Activated B cell treated with CpG ODN at 0.5 μM for 24 hours (primary cell): ENCODE results near the gene NPAS2. TPM values are rescaled to one million over a fixed set of nuclear protein-coding genes. Genes with fewer than 3 reads are reported as not detected.

Experiments used
- ATAC-seq: fragments of 200-7000 bp; cut with Tn5 transposase; one replicate; pipeline ENCODE4 v1.10.0; 2021; ENCODE audit warnings: low read depth, mild to moderate bottlenecking, moderate library complexity
- CTCF ChIA-PET: fragments of 350-600 bp; sonication (Branson Sonifier 250); formaldehyde crosslinking; loops from one replicate; lab custom pipeline; 2021; ENCODE audit warnings: antibody characterized with exemption; lab: Charles Lee
- POLR2A ChIA-PET: fragments of 350-600 bp; sonication (Branson Sonifier 250); formaldehyde crosslinking; loops from one replicate; lab custom pipeline; 2021; ENCODE audit warnings: antibody characterized with exemption; lab: Charles Lee
- DNase-seq: peaks from one replicate; pipeline ENCODE4 v3.0.0; 2022
- H3K27ac Mint-ChIP-seq: one replicate; pipeline ENCODE4 v1.8.0; 2020; ENCODE audit warnings: mixed read lengths
- H3K27me3 Mint-ChIP-seq: one replicate; pipeline ENCODE4 v1.8.0; 2021; ENCODE audit warnings: mixed read lengths
- H3K36me3 Mint-ChIP-seq: one replicate; pipeline ENCODE4 v1.8.0; 2021; ENCODE audit warnings: low read depth, mixed read lengths
- H3K4me1 Mint-ChIP-seq: one replicate; pipeline ENCODE4 v1.8.0; 2021; ENCODE audit warnings: mixed read lengths
- H3K4me3 Mint-ChIP-seq: one replicate; pipeline ENCODE4 v1.8.0; 2020; ENCODE audit warnings: mild to moderate bottlenecking, mixed read lengths
- H3K9me3 Mint-ChIP-seq: one replicate; pipeline ENCODE4 v1.8.0; 2020; ENCODE audit warnings: mixed read lengths
- CTCF ChIP-seq: fragments of 200-600 bp; IDR thresholded peaks from one replicate; pipeline ENCODE4 v1.8.0; 2022; ENCODE audit warnings: antibody characterized with exemption, mild to moderate bottlenecking
- intact Hi-C: fragments of 100-400 bp; cut with micrococcal nuclease; formaldehyde crosslinking; loops from one replicate; pipeline ENCODE4 v1.15.1; 2024
- total RNA-seq: library from RNA; stranded (reverse); gene quantifications from 2 replicates; pipeline ENCODE4 v1.2.3, GENCODE V29; 2022

NPAS2 gene
- total RNA-seq, 1 donor from 2014 or later: not detected

DNA sequence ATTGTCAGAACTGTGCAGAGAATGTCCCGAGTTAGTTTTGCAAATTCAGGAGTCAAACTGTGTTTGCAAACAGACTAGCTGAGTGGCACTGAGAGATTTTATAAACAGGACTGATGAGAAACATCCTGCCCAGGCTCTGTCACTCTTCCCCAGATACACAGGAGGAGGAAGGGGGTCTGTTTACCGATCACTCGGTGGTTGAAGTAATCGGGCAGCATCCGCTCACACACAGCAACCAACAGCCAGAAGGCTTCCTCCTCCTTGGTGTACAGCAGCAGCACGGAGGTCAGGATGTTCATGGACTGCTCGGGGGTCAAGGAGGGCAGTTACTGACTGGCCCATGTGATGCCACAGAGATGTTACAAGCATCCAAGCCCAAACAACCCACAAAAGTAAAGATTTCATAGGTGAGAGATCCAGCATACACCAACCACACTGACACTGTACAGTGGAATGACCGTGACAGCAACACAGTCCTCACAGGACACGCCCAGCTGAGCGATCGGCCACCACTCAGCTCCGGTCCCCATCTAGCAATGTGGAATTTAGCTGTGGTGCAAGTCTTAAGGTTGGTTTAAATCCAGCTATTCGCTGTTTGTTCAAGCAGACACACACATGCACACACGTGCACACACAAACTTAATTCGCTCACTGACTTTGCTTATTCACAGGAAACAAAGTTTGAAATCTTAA is 212.3 kb downstream of the NPAS2 start:
- ATAC-seq (no peak), DNase-seq (no peak)
- no peaks in the 10 kb centered on the region for H3K9me3 Mint-ChIP-seq
- ChIA-PET POLR2A (no interaction called here), CTCF (interaction anchor here (0.7 to 2.1 kb wide), 4 partner anchors 20 to 186 kb away, joined by 3 to 6 read pairs (median 4); no protein-coding TSS in a partner anchor)
- H3K27me3 Mint-ChIP-seq: peaks cover 4% of the 10 kb centered on the region
- no peak overlapping the region for H3K4me3 Mint-ChIP-seq
- no peaks in the 10 kb centered on the region for H3K4me1 Mint-ChIP-seq
- TF ChIP-seq CTCF: no peak
- intact Hi-C loops: no loop called here
- H3K36me3 Mint-ChIP-seq: no peaks in the 10 kb centered on the region
- no peak overlapping the region for H3K27ac Mint-ChIP-seq

- H3K9me3 Mint-ChIP-seq: no peaks in the 10 kb centered on the region
- no peak for DNase-seq
- no peak overlapping the region for H3K4me3 Mint-ChIP-seq
- no peak overlapping the region for H3K27ac Mint-ChIP-seq
- no peaks in the 10 kb centered on the region for H3K4me1 Mint-ChIP-seq
- no peak for ATAC-seq
- POLR2A ChIA-PET: no interaction called here
- CTCF ChIA-PET: interaction anchor here (0.8 to 4.9 kb wide), 4 partner anchors 10 to 169 kb away, joined by 3 to 76 read pairs (median 8); no protein-coding TSS in a partner anchor
- TF ChIP-seq CTCF: peak; percentile 45
- H3K36me3 Mint-ChIP-seq: no peaks in the 10 kb centered on the region
- intact Hi-C loops: loop anchor here (1.0 kb wide), 2 partner anchors 116 to 169 kb away; no protein-coding TSS in a partner anchor
- H3K27me3 Mint-ChIP-seq: peaks cover 7% of the 10 kb centered on the region
These were observed 216.6 kb downstream of the NPAS2 start for GRCh38 chr2:101036562-101036961.

DNA sequence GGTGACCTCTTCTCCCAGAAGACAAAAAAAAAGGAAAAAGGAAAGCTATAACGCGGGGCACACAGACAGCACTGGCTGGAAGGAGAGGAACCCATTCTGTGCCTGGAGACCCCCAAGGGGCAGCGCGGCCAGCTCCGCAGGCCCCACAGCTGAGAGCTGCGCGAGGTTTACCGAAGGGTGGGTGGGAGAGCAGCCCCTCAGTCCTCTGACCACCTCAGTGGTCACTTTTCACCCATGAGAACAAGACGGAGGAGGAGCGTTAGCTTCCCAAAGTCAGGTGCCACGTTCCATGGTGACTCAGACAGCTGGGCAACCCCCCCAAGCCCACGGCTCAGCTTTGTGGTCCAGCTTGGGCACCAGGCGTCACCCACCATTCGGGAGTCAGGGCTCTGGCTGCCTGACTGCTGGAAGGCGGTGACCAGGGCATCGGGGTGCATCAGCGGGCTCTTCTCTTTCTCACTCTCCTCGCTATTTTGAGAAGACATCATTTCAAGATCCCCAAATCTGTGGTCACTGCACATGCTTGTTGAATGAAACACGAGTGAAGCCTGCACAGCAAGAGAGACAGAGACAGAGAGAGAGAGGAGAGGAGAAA is 217.3 kb downstream of the NPAS2 start:
- H3K9me3 Mint-ChIP-seq: no peaks in the 10 kb centered on the region
- no peak for DNase-seq
- ATAC-seq: no peak
- H3K4me1 Mint-ChIP-seq: no peaks in the 10 kb centered on the region
- H3K27me3 Mint-ChIP-seq: peaks cover 7% of the 10 kb centered on the region
- POLR2A ChIA-PET: no interaction called here
- CTCF ChIA-PET: interaction anchor here (0.8 to 4.9 kb wide), 3 partner anchors 116 to 169 kb away, joined by 3 to 76 read pairs (median 12); no protein-coding TSS in a partner anchor
- H3K4me3 Mint-ChIP-seq: no peak overlapping the region
- intact Hi-C loops: no loop called here
- H3K36me3 Mint-ChIP-seq: no peaks in the 10 kb centered on the region
- no peak overlapping the region for H3K27ac Mint-ChIP-seq
- no peak for TF ChIP-seq CTCF

GRCh38 chr2:101038455-101039255 is 218.7 kb downstream of the NPAS2 start:
- no peak for DNase-seq
- intact Hi-C loops: no loop called here
- no peaks in the 10 kb centered on the region for H3K9me3 Mint-ChIP-seq

More at GRCh38 chr2:101038455-101039255, 218.7 kb downstream of the NPAS2 start:
- Mint-ChIP-seq H3K36me3 (no peaks in the 10 kb centered on the region), H3K27me3 (peaks cover 3% of the 10 kb centered on the region), H3K27ac (no peak overlapping the region), H3K4me3 (no peak overlapping the region), H3K4me1 (peaks cover under 1% of the 10 kb centered on the region)
- ChIA-PET CTCF (interaction anchor here (1.2 to 4.9 kb wide), 2 partner anchors 167 kb away, joined by 4 to 76 read pairs; no protein-coding TSS in a partner anchor), POLR2A (no interaction called here)
- no peak for TF ChIP-seq CTCF
- ATAC-seq: peak; percentile 40
